ENCODE results near the gene CFAP54.

DNA sequence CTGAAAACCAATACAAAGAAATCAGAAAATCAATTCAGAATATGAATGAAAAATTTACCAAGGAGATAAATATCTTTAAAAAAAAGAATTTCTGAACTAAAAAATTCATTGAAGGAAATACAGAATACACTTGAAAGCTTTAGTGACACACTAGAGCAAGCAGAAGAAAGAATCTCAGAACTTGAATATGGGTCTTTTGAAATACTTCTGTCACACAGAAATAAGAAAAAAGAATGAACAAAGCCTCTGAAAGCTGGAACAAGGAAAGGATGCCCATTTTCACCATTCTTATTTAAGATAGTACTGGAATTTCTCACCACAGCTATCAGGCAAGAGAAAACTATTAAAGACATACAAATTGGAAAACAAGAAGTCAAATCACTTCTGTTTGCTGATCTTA, 314.6 kb downstream of the CFAP54 start:
- TF ChIP-seq POLR2A (IDR thresholded peaks at IDR 0.05; ENCODE audit: low read depth, low read length) (no peak), POLR2AphosphoS5 (IDR thresholded peaks at IDR 0.05; ENCODE audit: low read depth, low read length) (no peak), TAF1 (IDR thresholded peaks at IDR 0.05; ENCODE audit: low read depth, low read length) (no peak), PAX5 (IDR thresholded peaks at IDR 0.05; ENCODE audit: insufficient read depth, low read length, severe bottlenecking) (no peak), POU2F2 (IDR thresholded peaks at IDR 0.05; ENCODE audit: low read depth, low read length) (no peak), SPI1 (IDR thresholded peaks at IDR 0.05; ENCODE audit: low read depth, low read length) (no peak)

Measured in GM12891 (cell line).